Limb (tissue), 2 donors: Measurements from ENCODE around the gene MGAT5.
A peak's percentile ranks its signal among the peaks of the same experiment; 100 is the strongest.
"Not testable (repeated sequence)": the region's sequence is repeated elsewhere in the genome, so short reads cannot be mapped to it uniquely, and the experiment has no call there.

Source experiments
- DNase-seq, 2 donors: peaks; one replicate each; pipeline ENCODE4 v3.0.0-alpha.2; 2016; ENCODE audit errors: extremely low spot score in 2 of 2

The MGAT5 gene

GRCh38 chr2:134462791-134463698 is 209.2 kb downstream of the MGAT5 start:
- peak in 1 of 2 donors; percentile 16 for DNase-seq

- DNase-seq: peak in 1 of 2 donors; percentile 18
These were observed 209.8 kb downstream of the MGAT5 start for GRCh38 chr2:134463699-134464022.

GRCh38 chr2:134465228-134466105 is 211.6 kb downstream of the MGAT5 start:
- peak in 1 of 2 donors; percentile 9 for DNase-seq

GRCh38 chr2:134466141-134466540 is 212.3 kb downstream of the MGAT5 start:
- peak in 1 of 2 donors; percentile 47 for DNase-seq

- peak in 1 of 2 donors; percentile 4 for DNase-seq
These were observed 214.3 kb downstream of the MGAT5 start for GRCh38 chr2:134468164-134468563.

GRCh38 chr2:134468776-134469175 is 214.9 kb downstream of the MGAT5 start:
- DNase-seq: no peak

- DNase-seq: no peak
These were observed 215.7 kb downstream of the MGAT5 start for GRCh38 chr2:134469516-134470115.

- no peak for DNase-seq
These were observed 216.8 kb downstream of the MGAT5 start for GRCh38 chr2:134470561-134471168.

- DNase-seq: not testable (repeated sequence)
These were observed 223.1 kb downstream of the MGAT5 start for GRCh38 chr2:134476982-134477381.

- no peak for DNase-seq
These were observed 225.9 kb downstream of the MGAT5 start for GRCh38 chr2:134479696-134480330.

- no peak for DNase-seq
These were observed 228.4 kb downstream of the MGAT5 start for GRCh38 chr2:134482131-134482723.

- DNase-seq: no peak
These were observed 229.0 kb downstream of the MGAT5 start for GRCh38 chr2:134482766-134483340.

- no peak for DNase-seq
These were observed 236.0 kb downstream of the MGAT5 start for GRCh38 chr2:134489732-134490384.

GRCh38 chr2:134490559-134490958 is 236.7 kb downstream of the MGAT5 start:
- DNase-seq: no peak

GRCh38 chr2:134491022-134491421 is 237.2 kb downstream of the MGAT5 start:
- no peak for DNase-seq

GRCh38 chr2:134491771-134492441 is 238.0 kb downstream of the MGAT5 start:
- no peak for DNase-seq

- DNase-seq: no peak
These were observed 239.9 kb downstream of the MGAT5 start for GRCh38 chr2:134493797-134494196.

- DNase-seq: no peak
These were observed 244.8 kb downstream of the MGAT5 start for GRCh38 chr2:134498654-134499053.

GRCh38 chr2:134499307-134499926 is 245.5 kb downstream of the MGAT5 start:
- DNase-seq: no peak
